ENCODE results near the gene MLN.
A peak's percentile ranks its signal among the peaks of the same experiment; 100 is the strongest.

The MLN gene

DNA sequence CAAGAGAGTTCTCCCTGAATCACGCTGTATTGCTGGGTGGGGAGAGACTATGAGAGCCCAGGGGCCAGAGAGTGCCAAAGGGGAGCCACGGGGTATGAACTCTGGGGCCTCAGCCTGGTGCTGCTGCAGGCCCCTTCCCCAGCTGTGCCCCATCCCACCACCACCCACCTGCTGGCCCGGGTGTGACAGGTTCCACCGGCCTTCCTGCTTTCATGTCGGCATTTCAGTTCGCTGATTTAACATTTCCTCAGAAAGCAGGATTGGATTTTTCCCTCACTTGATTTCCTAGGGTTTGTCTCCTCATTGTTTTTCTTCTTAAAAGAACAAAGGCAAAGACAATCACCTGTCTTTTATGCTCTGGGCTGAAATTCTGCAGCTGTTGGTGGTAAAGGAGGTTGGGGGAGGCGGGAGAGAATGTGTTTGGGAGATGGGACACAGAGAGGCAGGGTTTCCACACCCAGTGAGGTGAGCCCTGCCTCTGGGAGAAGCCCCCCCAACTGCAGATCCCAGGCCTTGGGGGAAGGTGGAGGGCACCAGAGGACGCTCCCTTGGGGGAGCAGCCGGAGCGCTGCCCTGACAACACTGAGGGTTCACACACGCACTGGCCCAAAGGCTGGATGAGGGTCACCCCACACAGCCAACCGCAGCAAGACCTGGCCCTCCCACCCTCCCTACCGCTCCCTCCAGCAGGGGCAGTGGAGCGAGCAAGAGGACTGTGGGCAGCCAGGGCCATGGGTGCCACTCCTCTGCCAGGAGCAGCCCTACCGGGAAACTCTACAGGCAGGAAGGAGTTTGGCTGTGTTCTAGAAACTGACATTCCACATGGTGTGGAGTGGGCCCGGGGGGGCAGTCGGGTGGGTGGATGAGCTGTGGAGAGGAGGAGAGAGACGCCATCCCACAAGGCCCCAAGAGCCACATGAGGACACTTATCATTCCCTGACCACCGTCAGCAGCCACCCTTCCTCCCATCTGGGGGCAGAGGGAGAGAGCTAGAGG is 10.5 kb upstream of the MLN start:
- no peak for DNase-seq

DNA sequence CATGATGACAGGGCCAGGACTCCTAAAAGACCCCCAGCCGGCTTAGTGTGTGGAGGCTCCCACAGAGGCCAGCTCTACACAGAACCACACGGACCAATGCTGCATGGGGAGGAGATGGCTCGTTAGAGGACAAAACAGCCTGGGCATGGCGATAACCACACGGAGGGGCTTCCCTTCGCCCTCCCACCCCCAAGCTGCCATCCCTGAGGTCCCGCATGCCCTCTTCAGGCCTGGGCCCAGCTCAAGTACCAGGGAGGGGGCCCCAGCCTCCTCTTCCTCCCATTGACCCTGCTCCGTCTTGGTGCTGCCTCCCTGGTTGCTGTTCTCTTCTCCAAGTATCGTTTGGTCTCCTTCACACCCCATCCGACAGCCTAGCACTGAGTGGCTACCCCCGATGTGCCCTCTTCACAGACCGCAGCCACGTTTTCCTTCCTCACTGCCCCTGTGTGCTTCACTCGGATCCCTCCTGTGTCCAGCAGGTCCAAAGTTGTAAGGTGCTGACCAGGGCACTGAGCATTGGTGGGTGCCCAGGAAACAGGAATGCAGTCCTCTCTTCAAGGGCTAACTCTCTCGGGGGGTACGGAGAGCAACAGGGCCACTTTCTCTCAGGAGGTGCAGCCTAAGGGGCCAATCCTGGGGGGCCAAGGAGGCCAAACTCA is 9.6 kb upstream of the MLN start:
- no peak for DNase-seq

DNA sequence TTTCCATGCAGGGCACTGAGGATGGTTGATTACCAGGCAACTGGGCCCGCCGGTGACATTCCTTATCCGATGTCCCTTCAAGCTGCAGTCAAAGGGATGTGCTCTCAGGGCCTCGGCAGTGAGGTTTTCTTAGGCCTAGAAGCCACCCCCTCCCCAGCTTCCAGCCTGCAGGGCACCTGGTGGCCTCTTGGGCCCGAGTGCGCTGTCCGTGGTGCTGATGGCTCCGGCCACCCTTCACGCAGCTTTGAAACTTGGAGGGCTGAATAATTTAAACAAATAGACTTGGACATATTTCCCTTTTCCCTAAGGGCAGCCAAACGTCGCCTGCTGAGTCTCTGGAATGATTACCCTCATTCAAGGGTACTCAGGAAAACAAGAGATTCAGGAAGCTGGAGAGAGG is 8.9 kb upstream of the MLN start:
- peak; percentile 11 for DNase-seq

DNA sequence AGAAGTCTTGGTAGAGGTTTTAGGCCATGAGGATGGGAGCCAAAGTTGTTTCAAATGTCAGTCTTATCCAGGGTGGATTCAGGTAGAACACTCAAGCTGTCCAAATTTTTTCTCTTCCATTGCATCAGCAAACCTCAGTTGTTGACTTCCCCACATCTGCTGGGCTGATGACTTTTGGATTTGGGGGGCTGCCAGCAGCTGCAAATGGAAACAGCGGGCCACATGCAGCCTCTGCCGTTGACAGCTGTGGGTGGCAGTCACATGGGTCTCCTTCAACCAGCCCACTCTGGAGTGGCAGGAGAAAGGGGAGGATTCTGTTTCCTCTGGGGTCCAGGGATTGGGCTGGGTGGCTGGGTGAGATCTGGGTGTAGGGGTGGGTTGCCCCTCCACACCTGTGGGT is 5.8 kb upstream of the MLN start:
- DNase-seq = no peak

DNA sequence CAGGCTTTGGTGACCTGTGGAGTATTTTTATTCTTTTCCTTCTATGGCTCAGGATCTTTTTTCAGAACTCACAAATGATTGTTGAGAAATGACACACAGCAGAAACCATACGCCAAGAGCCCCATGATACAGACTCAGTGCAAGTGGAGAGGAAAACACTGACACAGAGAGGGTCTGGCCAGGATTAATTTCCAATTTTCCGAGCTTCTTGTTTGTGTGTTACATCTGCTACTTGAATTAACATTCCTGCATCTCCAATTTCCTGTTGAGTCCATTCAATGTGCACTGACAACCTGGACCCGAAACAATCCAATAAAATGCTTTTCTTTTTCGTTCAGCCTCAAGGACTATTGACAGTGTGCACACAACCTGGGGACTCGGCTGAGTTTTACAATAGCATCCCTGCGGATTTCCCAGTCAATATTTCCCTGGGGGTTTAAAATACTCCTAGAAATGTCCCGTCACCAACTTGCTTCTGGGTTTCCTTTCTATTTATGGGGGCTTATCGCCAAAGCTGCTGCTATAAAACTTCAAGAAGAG is 4.9 kb upstream of the MLN start:
- DNase-seq = no peak

DNA sequence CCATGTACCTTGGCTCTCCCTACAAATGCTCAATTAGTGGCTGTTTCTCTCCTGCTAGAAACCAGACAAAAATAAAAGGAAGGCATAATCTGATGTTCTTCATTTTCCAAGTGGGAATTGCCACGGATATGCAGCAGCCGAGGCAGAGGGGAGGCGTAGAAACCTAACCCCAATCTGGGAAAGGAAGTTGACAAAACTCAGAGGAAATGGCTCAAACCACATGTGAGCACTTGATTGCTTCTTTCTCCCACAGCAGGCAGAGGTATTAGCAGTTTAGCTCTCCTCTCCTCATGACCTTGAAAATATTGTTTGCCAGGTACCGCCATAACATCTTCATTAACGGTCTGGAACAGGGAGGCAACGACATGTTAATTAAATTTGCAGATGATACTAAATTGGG is 3.8 kb upstream of the MLN start:
- no peak for DNase-seq

DNA sequence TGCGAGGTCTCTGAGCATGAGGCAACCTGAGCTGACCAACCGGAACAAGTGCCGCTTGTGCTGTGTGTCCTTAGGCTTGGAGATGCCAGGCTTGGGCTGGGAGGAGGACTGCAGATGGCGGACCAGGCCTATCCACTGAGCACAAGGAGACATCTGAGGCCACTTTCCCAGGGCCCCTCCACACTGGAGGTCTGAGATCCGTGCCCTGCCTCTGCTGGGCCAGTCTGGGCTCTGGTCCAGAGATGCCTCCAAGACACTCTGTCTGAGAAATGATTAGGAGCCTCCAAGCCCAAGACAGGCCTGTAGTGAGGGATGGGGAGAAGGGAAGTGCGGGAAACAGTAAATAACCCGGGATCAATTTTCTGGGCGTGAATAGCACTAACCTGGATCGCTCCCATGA is 3.0 kb upstream of the MLN start:
- no peak for DNase-seq

DNA sequence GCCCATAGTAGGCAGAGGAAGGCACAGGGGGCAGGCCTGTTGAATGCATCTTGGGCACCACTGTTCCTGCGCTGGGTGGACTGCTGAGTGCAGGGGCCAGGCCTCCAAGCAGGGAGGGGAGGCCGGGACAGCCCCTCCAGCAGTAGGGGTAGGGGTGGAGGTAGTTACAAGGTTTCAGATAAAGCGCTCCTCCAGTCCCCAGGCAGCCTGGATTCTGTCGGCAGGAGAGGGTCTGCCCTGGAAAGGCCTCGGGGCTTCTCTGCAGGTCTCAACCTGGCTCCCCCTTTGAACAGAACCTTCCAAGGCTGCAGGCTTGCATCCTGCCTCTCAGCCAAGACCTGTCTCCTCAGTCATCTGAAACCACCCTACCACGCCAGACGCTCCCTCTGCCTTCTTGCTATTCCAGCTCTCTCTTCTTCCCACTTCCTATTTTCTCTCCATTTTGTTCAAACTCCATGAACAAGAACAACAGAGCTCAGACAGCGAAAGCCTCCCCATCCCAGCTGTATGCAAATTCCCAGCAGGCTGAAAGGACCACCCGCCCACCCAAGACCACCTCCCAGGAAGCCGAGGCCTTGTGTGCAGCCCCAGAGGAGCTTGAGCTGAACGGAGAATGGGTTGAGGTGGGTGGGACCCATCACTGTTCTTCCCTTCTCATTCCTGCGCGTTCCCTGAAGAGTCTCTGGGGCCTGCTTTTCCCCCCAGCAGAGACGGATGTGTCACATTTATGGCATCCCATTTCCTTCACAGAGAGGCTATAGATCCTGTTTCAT is 1.4 kb downstream of the MLN start:
- no peak for DNase-seq

DNA sequence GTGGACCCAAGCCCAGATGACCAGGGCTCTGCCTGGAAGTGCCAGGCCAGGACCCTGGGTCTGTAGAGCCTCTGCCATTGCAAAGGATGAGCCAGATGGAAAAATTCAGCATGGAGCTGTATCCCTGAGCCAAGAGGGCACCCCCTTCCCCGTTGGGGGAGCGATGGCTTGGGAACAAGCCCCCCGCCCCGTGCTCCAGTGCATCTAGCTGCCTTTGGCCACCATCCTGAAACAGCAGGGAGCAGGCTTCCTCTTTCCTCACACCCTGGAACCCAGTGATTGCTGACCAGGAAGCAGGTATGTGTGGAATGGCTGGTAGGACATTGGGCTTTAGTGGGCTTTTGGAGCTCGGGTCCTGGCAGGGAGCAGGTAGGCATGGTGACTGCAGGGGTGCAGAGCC is 2.2 kb downstream of the MLN start:
- DNase-seq = no peak

DNA sequence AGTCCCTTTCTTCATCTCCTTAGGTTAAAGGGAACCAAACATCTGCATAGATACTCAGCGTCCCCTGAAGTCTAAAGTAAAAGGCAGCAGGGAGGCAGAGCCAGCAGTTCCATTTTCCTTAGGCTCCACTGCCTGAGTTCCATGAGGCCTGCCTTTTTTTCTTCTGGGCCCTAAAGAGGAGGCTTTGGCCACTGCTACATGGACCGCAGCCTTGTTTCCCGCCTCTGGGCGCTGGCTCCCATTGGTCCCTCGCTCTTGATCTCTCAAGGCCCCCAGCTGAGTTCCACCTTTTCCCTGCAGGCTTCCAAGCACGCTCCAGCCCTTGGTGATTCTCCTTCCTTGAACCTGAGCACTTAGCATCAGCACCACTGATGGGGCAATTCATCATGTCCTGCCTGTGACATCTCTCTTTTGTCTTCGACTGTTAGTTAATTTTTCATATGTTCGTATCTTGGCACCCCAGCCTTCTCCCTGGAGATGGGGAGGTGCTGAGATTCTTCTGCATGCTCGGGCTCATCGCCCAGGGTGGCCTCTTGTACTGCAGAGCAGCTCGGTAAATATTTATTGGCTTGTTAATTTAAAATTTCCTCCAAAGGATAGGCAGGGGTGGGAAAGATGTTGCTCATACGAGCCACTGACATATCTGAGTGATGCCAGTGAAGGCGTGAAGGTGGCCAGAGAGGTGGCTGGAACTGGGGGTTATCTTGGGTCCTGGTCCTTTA is 3.4 kb downstream of the MLN start:
- DNase-seq = no peak

DNA sequence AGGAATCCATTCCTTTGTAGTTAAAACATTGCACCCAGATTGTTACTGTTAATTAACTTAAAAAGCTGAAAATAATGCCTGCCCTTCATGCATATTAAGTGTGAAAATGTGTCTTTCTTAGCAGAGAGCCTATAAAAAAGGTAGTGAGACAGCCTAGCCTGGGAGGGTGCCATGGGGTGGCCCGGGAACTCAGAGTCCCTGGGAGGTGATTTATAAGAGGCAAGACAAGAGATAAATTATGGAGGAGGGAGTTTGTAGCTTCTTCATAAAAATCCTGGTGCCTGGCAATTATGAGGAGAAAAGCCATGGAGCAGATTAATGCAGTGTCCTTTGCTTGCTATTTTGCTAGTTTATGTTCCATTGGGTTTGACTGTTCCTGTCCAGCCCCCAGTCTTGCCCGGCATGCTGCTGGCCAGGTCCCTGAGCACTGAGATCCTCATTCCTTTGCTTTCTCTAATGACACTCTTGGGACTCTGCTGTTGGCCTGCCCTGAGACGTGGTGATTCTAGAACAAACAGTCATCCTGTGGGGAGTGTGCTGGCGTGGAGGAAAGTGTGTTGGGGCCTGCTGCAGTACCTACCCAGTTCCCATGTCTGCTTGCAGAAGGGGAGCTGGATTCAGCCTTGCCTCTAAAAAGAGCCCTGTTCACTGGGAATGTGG is 4.2 kb downstream of the MLN start:
- DNase-seq = no peak

DNA sequence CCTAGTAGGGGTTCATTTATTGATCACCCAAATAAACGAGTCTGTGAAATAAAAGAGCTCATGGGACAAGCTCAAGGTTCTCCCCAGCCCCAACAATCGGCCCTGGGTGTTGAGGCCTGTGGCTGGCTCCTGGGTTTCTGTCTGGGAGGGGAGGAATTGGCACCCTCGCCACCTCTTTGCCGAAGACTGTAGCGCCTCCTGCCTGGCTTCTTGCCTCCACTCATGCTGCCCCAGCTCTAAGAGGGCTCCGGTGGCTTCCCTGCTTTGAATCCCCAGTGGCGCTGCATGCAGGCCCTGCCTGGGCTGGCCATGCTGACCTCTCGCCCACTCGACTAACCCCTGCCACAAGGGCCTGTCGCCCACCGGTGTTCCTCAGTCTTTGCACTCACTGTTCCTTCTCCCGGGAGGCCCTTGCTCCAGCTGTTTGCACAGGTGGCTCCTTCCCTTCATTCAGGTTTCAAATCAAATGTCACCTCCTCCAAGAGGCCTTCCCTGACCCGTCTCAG is 5.4 kb downstream of the MLN start:
- DNase-seq = no peak

DNA sequence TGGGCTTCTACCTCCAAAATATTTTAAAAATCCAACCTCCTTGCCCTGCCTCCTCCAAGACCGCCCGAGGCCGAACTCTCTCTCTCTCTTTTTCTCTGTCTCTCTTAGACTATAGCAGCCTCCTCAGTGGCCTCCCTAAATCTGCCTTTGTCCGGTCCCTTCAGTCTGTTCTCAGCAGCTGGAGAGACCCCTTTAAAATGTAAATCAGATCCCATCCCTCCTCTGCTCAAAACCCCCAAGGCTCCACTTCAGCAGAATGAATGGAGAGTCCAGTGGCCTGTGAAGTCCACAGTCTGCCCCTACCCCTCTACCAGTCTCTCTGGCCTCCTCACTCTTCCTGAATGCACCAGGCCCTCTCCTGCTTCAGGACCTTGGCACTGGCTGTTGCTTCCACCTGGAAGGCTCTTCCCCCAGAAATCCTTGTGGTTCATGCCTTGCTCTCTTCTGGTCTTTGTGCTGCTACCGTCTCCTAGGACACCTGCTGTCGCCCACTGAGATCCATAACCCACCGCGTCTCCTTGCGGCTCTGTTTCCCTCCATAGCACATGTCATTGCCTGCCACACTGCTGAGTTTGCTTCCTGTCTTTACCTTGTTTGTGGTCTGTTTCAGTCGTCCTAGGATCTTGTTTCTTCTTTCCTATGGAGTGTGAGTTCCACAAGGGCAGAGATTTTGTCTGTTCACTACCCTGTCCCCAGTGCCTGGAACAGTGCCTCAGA is 6.0 kb downstream of the MLN start:
- no peak for DNase-seq

DNA sequence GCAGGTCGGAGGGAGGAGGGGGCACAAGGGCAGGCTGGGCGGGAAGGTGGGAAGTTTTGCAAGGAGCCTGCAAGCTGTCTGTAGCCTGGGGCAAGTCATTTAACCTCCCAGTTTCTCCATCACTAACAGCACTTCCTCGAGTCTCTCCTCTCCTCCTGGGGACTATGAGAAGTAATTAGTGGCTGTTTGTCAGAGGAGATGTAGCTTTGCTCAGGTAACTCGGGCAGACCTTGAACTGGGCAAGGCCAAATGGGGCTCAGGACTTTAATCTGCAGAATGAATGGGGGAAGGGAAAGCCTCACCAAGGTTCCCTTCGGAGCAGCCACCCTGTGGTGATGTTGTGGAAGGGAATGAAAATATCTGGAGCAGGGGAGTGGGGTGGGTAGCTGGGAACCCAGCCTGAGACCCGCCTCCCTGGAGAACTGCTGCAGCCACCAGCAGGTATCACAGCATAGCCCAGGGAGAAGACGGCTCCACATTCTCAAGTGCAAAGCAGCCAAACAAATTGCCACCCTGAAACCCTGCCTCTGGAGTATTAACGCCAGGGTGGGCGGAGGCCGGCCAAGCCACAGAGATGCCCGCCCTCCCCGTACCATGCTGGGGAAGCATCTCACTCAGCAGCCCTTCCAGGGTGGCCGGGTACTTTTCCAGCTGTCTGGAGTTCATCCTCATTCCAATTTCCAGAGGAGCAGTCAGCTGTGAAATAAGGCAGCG is 8.7 kb downstream of the MLN start:
- no peak for DNase-seq

DNA sequence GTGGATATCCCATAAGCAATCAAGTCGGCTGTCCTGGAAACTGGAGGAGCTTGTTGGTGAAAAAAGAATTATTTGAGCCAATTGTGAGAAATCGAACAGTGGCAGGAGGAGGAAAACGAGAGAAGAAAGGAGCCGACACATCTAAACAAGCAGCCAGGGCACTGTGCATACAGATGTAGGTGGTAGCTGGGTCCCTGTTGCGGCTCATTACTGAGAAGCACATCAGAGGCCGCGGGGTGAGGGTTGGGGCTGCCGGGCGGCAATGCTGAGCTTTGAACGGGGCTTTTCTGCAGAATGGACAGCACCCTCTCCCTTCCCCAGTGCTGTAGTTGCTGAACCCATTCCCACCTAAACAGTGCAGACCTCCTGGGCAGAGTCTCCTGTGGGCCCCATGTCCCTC is 10.8 kb downstream of the MLN start:
- no peak for DNase-seq

DNA sequence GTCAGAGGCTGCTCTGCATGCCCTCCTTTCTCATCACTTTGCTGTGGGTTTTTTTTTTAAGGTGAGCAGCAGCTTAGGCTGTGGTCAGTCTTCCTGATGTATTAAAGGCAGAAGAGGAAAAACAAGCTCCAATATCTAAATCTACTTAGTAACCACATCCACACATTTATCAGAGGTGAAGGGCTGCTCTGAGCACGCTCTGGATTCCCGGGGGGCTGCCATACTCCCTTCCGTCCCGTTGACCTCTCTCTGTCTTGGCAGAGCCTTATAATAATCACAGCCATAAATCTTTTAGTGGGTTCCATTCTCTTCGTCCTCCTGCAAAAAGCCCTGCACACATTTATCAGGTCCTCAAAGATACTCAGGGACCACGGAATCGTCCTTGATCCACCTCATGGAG is 12.2 kb downstream of the MLN start:
- no peak for DNase-seq

DNA sequence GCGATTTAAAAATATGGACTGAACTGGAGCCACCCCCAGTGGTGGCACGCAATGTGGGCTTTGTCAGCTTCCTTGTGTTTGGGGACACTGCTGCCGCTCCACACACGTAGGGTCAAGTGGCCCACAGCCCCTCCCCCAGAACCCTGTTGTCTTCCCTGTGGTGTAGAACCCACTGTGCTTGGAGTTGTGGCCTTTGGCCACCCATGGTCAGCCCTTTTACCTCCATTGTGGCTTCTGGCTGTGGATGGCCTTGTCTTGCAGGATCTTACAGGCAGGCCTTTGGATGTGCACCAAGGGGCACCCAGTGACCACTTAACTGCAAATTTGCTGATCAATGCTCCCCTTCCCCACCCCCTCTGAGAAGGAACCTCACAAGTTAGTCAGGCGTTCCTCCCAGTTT is 12.9 kb downstream of the MLN start:
- DNase-seq = no peak

DNA sequence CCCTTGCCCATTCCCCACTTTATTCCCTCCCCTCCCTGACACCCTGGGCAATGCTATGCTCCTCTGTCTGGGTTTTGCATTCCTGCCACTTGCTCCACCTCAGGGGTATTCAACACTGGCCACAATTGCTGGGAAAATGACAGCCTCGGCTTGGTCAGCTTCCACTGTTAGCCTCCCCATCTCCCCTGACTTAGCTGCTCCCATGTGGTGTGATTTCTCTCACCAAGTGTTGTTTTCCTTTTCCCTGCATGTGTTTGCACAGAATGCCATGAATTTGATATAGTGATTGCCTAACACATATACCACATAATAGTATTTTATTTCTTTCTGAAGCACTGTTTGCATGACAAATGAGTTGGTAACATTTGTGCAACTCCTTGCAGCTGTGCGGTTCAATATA is 13.4 kb downstream of the MLN start:
- DNase-seq = no peak

DNA sequence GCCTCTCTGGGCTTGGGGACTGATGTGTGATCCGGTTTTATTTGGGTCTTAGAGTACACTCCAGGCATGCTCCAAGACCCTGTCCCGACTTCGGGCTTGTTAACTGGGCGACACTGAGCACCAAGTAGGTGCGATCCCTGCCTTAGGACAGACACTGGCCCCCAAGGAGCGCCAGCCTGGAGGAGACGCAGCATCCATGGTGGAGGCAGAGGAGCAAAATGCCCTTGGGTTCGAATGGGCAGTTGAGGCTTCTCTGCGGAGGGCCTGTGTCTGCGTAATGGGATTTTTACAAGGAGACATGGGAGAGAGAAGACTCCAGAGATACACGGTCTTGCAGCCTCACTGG is 14.3 kb downstream of the MLN start:
- DNase-seq = no peak

DNA sequence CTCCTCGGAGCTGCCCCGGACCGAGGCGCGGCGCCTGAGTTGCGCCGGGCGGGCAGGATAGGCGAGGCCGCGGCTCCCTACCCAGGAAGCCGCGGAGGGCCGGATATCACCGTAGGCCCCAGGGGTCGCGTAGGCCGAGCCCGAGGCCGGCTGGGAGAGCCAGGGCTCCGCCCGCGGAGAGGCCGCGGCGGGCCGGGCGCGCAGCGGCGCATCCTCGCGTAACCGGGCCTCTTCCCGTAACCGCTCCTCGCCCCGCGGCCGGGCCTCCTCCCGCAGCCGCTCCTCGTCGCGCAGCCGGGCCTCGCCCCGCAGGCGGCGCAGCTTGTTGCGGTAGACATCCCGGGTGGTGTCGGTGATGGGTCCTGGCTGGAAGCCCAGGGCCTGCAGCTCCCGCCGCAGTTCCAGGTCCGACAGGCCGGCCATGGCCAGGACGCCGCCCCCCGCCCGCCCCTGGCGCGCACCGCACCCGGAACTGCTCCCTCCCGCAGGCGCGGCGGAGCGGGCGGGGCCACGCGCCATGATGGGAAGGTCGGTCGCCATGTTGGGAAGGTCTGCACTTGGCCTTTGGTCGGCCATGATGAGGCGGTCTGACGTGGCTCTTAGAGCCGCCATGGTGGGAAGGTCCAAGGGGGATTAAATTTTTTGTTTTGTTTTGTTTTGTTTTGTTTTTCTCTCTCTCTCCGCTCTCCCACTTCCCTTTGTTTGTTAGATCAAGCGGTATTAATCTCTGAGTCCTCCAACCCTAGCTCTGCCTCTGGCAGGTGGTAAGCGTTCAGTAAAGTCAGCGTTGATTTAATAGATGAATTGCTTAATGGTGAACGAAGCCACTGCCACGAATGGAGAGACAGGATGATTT is 14.9 kb downstream of the MLN start, which contains the start of gene LEMD2:
Gene LEMD2, minus strand, starts transcription at position 437 of the 856 bp plus-strand sequence. Its CDS starts 14 bp downstream, at position 423.
- peak; percentile 92 for DNase-seq

Data from CD4-positive, alpha-beta T cell treated with Interleukin-4 for 4 hours (primary cell).